ENCODE data around the gene FKBP14. TPM values are rescaled to one million over a fixed set of nuclear protein-coding genes. Genes with fewer than 3 reads are reported as not detected.
A peak's percentile ranks its signal among the peaks of the same experiment; 100 is the strongest.

The FKBP14 gene
- polyA plus RNA-seq, 1 experiment = 14.9 TPM

GRCh38 chr7:30069096-30069867 is 42.8 kb upstream of the FKBP14 start:
- ChIA-PET CTCF (interaction anchor here (0.6 to 1.2 kb wide), 3 partner anchors 9 to 191 kb away, joined by 3 to 5 read pairs (median 3); no protein-coding TSS in a partner anchor), POLR2A (no interaction called here)
- Histone ChIP-seq H3K27me3 (ENCODE audit: control insufficient read depth, insufficient read depth, low read length) (no peaks in the 10 kb centered on the region), H3K4me3 (ENCODE audit: low read depth, low read length) (no peak overlapping the region), H3K36me3 (ENCODE audit: control insufficient read depth, insufficient read depth, low read length) (peaks cover 4% of the 10 kb centered on the region)
- DNase-seq (ENCODE audit: low read depth) = no peak
- TF ChIP-seq CTCF (IDR thresholded peaks at IDR 0.05; ENCODE audit: insufficient read depth, low read depth, low read length) = no peak

GRCh38 chr7:30068117-30068516 is 41.6 kb upstream of the FKBP14 start:
- Histone ChIP-seq H3K36me3 (ENCODE audit: control insufficient read depth, insufficient read depth, low read length) (peaks cover 4% of the 10 kb centered on the region), H3K27me3 (ENCODE audit: control insufficient read depth, insufficient read depth, low read length) (no peaks in the 10 kb centered on the region), H3K4me3 (ENCODE audit: low read depth, low read length) (no peak overlapping the region)
- peak; percentile 82 for DNase-seq (ENCODE audit: low read depth)
- POLR2A ChIA-PET = no interaction called here
- CTCF ChIA-PET = no interaction called here
- TF ChIP-seq CTCF (IDR thresholded peaks at IDR 0.05; ENCODE audit: insufficient read depth, low read depth, low read length) = no peak

- TF ChIP-seq CTCF (IDR thresholded peaks at IDR 0.05; ENCODE audit: insufficient read depth, low read depth, low read length) = no peak
- Histone ChIP-seq H3K27me3 (ENCODE audit: control insufficient read depth, insufficient read depth, low read length) (no peaks in the 10 kb centered on the region), H3K36me3 (ENCODE audit: control insufficient read depth, insufficient read depth, low read length) (peaks cover 3% of the 10 kb centered on the region), H3K4me3 (ENCODE audit: low read depth, low read length) (no peak overlapping the region)
- POLR2A ChIA-PET = no interaction called here
- CTCF ChIA-PET = interaction anchor here (1.0 kb wide), 1 partner anchor 145 kb away, joined by 3 read pairs; no protein-coding TSS in a partner anchor
- no peak for DNase-seq (ENCODE audit: low read depth)
These were observed 40.2 kb upstream of the FKBP14 start for GRCh38 chr7:30066687-30067086.

GRCh38 chr7:30065746-30066145 is 39.2 kb upstream of the FKBP14 start:
- ChIA-PET CTCF (no interaction called here), POLR2A (no interaction called here)
- DNase-seq (ENCODE audit: low read depth) = no peak
- H3K36me3 ChIP-seq (ENCODE audit: control insufficient read depth, insufficient read depth, low read length) = no peaks in the 10 kb centered on the region; the same call in 1 of the 2 replicates
- no peak for TF ChIP-seq CTCF (IDR thresholded peaks at IDR 0.05; ENCODE audit: insufficient read depth, low read depth, low read length)
- no peak overlapping the region for H3K4me3 ChIP-seq (ENCODE audit: low read depth, low read length)
- no peaks in the 10 kb centered on the region for H3K27me3 ChIP-seq (ENCODE audit: control insufficient read depth, insufficient read depth, low read length)

GRCh38 chr7:30062587-30062986 is 36.1 kb upstream of the FKBP14 start:
- POLR2A ChIA-PET = no interaction called here

More at GRCh38 chr7:30062587-30062986, 36.1 kb upstream of the FKBP14 start:
- H3K4me3 ChIP-seq (ENCODE audit: low read depth, low read length) = no peak overlapping the region
- no peaks in the 10 kb centered on the region for H3K27me3 ChIP-seq (ENCODE audit: control insufficient read depth, insufficient read depth, low read length)
- CTCF ChIA-PET = interaction anchor here (1.0 to 3.2 kb wide), 18 partner anchors 14 to 315 kb away, joined by 3 to 29 read pairs (median 6); partner anchors contain the start of genes FKBP14 and PLEKHA8
- TF ChIP-seq CTCF (IDR thresholded peaks at IDR 0.05; ENCODE audit: insufficient read depth, low read depth, low read length) = peak; percentile 66
- H3K36me3 ChIP-seq (ENCODE audit: control insufficient read depth, insufficient read depth, low read length) = no peaks in the 10 kb centered on the region; the same call in 1 of the 2 replicates
- DNase-seq (ENCODE audit: low read depth) = no peak
